Tibial nerve (tissue), 3 donors: ENCODE measurements around the gene LRRC47.
"Not testable (repeated sequence)": the region's sequence is repeated elsewhere in the genome, so short reads cannot be mapped to it uniquely, and the experiment has no call there.

ENCODE experiments used
- POLR2A ChIP-seq, 2 donors: fragments of 450-650 bp; IDR thresholded peaks; one replicate each; pipeline ENCODE4 v1.6.1; 2017; ENCODE audit warnings: antibody characterized with exemption in 2 of 2, mild to moderate bottlenecking in 2 of 2, moderate library complexity in 2 of 2
- TF ChIP-seq, protein P1 (sequence below), 5 experiments: fragments of 200-600 bp in 3 of 5; fragments of 450-650 bp in 2 of 5; sonication (generic) in 3 of 5; IDR thresholded peaks; one replicate each; pipeline ENCODE4 v1.5.1; 2016 to 2019; ENCODE audit warnings: antibody characterized with exemption in 5 of 5, mild to moderate bottlenecking in 3 of 5, moderate library complexity in 2 of 5

DNA sequence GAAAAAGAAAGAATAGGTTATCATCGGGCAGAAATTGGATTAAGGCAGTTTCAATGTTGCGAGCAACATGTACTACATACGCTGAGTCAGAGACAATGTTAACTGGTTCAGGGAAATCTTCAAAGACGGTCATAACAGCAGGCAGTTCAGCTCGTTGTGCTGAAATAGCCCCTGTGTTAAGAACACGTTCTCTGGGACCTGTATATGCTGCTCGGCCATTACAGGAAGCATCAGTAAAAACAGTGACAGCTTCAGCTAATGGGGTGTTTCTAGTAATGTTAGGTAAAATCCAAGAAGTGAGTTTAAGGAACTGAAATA is 8.3 kb upstream of the LRRC47 start:
- TF ChIP-seq, protein P1, sequence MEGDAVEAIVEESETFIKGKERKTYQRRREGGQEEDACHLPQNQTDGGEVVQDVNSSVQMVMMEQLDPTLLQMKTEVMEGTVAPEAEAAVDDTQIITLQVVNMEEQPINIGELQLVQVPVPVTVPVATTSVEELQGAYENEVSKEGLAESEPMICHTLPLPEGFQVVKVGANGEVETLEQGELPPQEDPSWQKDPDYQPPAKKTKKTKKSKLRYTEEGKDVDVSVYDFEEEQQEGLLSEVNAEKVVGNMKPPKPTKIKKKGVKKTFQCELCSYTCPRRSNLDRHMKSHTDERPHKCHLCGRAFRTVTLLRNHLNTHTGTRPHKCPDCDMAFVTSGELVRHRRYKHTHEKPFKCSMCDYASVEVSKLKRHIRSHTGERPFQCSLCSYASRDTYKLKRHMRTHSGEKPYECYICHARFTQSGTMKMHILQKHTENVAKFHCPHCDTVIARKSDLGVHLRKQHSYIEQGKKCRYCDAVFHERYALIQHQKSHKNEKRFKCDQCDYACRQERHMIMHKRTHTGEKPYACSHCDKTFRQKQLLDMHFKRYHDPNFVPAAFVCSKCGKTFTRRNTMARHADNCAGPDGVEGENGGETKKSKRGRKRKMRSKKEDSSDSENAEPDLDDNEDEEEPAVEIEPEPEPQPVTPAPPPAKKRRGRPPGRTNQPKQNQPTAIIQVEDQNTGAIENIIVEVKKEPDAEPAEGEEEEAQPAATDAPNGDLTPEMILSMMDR (IDR thresholded peaks at IDR 0.05), result not testable (repeated sequence)
- TF ChIP-seq POLR2A (IDR thresholded peaks at IDR 0.05), result not testable (repeated sequence)
